Large intestine (tissue), 12 donors: ENCODE data around the gene PBX2. TPM values are rescaled to one million over a fixed set of nuclear protein-coding genes. Genes with fewer than 3 reads are reported as not detected.

Source experiments
- DNase-seq, 2 donors: peaks; one replicate each; pipeline versions ENCODE4 v3.0.0 to v3.0.0-alpha.2; 2013
- H3K27ac ChIP-seq: one replicate; pipeline ENCODE4 v1.5.1; 2013; ENCODE audit warnings: low read length
- H3K27me3 ChIP-seq: 2 replicates; pipeline ENCODE4 v1.6.1; 2013; ENCODE audit warnings: low read length; ENCODE audit not compliant: control insufficient read depth, insufficient read depth
- H3K36me3 ChIP-seq: 2 replicates; pipeline ENCODE4 v1.6.1; 2013; ENCODE audit warnings: low read length; ENCODE audit not compliant: control insufficient read depth, insufficient read depth
- H3K4me1 ChIP-seq: one replicate; pipeline ENCODE4 v1.6.1; 2013; ENCODE audit warnings: low read length; ENCODE audit not compliant: control insufficient read depth, insufficient read depth
- H3K4me3 ChIP-seq: one replicate; pipeline ENCODE4 v1.5.1; 2013; ENCODE audit warnings: low read length
- H3K9me3 ChIP-seq: one replicate; pipeline ENCODE4 v1.6.1; 2013; ENCODE audit warnings: mild to moderate bottlenecking, low read depth, low read length, moderate library complexity; ENCODE audit not compliant: control insufficient read depth
- WGBS: methylation state at CpG from one replicate; pipeline ENCODE4 v1.1.5; 2013; ENCODE audit warnings: low lambda C conversion rate; ENCODE audit not compliant: insufficient coverage; 5-methylcytosine and 5-hydroxymethylcytosine counted together
- long read RNA-seq, 11 donors: transcript quantifications; one replicate each; lab custom pipeline, GENCODE V29; 2026
- polyA plus RNA-seq: library from polyadenylated mRNA; unstranded; fragments of 120-200 nt; gene quantifications from one replicate; pipeline ENCODE4 v1.2.1, GENCODE V29; 2013

Gene PBX2, protein sequence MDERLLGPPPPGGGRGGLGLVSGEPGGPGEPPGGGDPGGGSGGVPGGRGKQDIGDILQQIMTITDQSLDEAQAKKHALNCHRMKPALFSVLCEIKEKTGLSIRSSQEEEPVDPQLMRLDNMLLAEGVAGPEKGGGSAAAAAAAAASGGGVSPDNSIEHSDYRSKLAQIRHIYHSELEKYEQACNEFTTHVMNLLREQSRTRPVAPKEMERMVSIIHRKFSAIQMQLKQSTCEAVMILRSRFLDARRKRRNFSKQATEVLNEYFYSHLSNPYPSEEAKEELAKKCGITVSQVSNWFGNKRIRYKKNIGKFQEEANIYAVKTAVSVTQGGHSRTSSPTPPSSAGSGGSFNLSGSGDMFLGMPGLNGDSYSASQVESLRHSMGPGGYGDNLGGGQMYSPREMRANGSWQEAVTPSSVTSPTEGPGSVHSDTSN
- polyA plus RNA-seq: 125 TPM
- long read RNA-seq, donor 1, transcript PBX2-201 (9 exons, 3,205 nt): major isoform, 8 of 8 reads
- long read RNA-seq, donor 1, partial matches to known transcripts: 0 of 8 reads
- long read RNA-seq, donor 1, other reads (novel, unspliced or antisense): 0 of 8 reads
- long read RNA-seq, donor 2, transcript PBX2-201 (9 exons, 3,205 nt): major isoform, 6 of 8 reads
- long read RNA-seq, donor 2, partial matches to known transcripts: 0 of 8 reads
- long read RNA-seq, donor 2, other reads (novel, unspliced or antisense): 0 of 8 reads
- long read RNA-seq, donor 3, transcript PBX2-201 (9 exons, 3,205 nt): major isoform, 16 of 30 reads
- long read RNA-seq, donor 3, partial matches to known transcripts: 10 of 30 reads
- long read RNA-seq, donor 3, other reads (novel, unspliced or antisense): 0 of 30 reads
- long read RNA-seq, donor 4: 0 reads
- long read RNA-seq, donor 5, transcript PBX2-201 (9 exons, 3,205 nt): major isoform, 12 of 12 reads
- long read RNA-seq, donor 5, partial matches to known transcripts: 0 of 12 reads
- long read RNA-seq, donor 5, other reads (novel, unspliced or antisense): 0 of 12 reads
- long read RNA-seq, donor 6, transcript PBX2-201 (9 exons, 3,205 nt): major isoform, 9 of 17 reads
- long read RNA-seq, donor 6, partial matches to known transcripts: 6 of 17 reads
- long read RNA-seq, donor 6, other reads (novel, unspliced or antisense): 0 of 17 reads
- long read RNA-seq, donor 7, partial matches to known transcripts: 0 of 2 reads
- long read RNA-seq, donor 7, other reads (novel, unspliced or antisense): 0 of 2 reads
- long read RNA-seq, donor 8, transcript PBX2-202 (6 exons, 1,320 nt): minor isoform, 6 of 15 reads
- long read RNA-seq, donor 8, transcript PBX2-201 (9 exons, 3,205 nt): major isoform, 8 of 15 reads
- long read RNA-seq, donor 8, partial matches to known transcripts: 0 of 15 reads
- long read RNA-seq, donor 8, other reads (novel, unspliced or antisense): 0 of 15 reads
- long read RNA-seq, donor 9, transcript PBX2-201 (9 exons, 3,205 nt): major isoform, 8 of 14 reads
- long read RNA-seq, donor 9, transcript PBX2-202 (6 exons, 1,320 nt): minor isoform, 5 of 14 reads
- long read RNA-seq, donor 9, partial matches to known transcripts: 0 of 14 reads
- long read RNA-seq, donor 9, other reads (novel, unspliced or antisense): 0 of 14 reads
- long read RNA-seq, donor 10, partial matches to known transcripts: 0 of 3 reads
- long read RNA-seq, donor 10, other reads (novel, unspliced or antisense): 0 of 3 reads
- long read RNA-seq, donor 11, partial matches to known transcripts: 0 of 7 reads
- long read RNA-seq, donor 11, other reads (novel, unspliced or antisense): 0 of 7 reads

- Histone ChIP-seq H3K9me3 (no peaks in the 10 kb centered on the region), H3K27me3 (no peaks in the 10 kb centered on the region), H3K4me3 (peak within 1 kb of the TSS; percentile 88), H3K36me3 (peaks cover 25% of the 10 kb centered on the region), H3K4me1 (peaks cover 37% of the 10 kb centered on the region), H3K27ac (peak within 1 kb of the TSS; percentile 99)
- WGBS: 0% methylated on average over 2 of the region's 23 CpGs
- peak; percentile 88 to 94 for DNase-seq
Measured at GRCh38 chr6:32190054-32190851, at the start of gene PBX2. PBX2 (minus strand) TSS chr6:32190202; CDS start chr6:32189915, 287 bp downstream.

- Histone ChIP-seq H3K27ac (no peak overlapping the region), H3K4me1 (no peaks in the 10 kb centered on the region), H3K9me3 (no peaks in the 10 kb centered on the region), H3K36me3 (no peaks in the 10 kb centered on the region), H3K4me3 (no peak overlapping the region), H3K27me3 (no peaks in the 10 kb centered on the region)
- 80% methylated on average over 1 of the region's 2 CpGs for WGBS
- DNase-seq: no peak
Measured at GRCh38 chr6:32239462-32239861, 49.5 kb upstream of the PBX2 start.

- peak in 1 of 2 donors; percentile 15 for DNase-seq
- Histone ChIP-seq H3K27me3 (no peaks in the 10 kb centered on the region), H3K4me3 (no peak overlapping the region), H3K36me3 (no peaks in the 10 kb centered on the region), H3K9me3 (no peaks in the 10 kb centered on the region), H3K27ac (no peak overlapping the region), H3K4me1 (no peaks in the 10 kb centered on the region)
- no CpG with 5 or more reads among the region's 4 CpGs for WGBS
Measured at GRCh38 chr6:32234934-32235333, 44.9 kb upstream of the PBX2 start.

GRCh38 chr6:32226434-32226833, 36.4 kb upstream of the PBX2 start:
- Histone ChIP-seq H3K27ac (no peak overlapping the region), H3K27me3 (peaks cover 7% of the 10 kb centered on the region), H3K4me3 (no peak overlapping the region), H3K36me3 (no peaks in the 10 kb centered on the region), H3K9me3 (no peaks in the 10 kb centered on the region), H3K4me1 (no peaks in the 10 kb centered on the region)
- 72% methylated on average over 2 of the region's 7 CpGs for WGBS
- no peak for DNase-seq

DNA sequence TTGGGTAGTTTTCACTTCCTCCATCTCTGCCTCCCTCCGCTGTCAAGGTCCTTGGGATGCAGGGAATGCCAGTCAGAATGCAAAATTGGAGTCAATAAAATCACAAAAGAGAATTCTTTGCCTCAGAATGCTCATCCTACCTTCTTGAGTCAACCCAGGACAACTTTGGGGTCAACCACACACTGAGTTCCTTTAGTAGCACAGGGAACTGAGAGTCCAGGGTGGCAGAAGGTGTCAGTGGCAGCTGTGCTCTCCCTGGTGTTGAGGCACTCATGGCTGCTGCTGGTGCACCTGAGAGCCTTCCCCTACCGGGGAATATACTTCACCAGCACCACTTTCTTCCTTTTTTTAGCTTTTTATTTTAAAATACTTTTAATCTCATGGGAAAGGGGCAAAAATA, 34.7 kb upstream of the PBX2 start:
- Histone ChIP-seq H3K27me3 (peaks cover 9% of the 10 kb centered on the region), H3K36me3 (no peaks in the 10 kb centered on the region), H3K4me3 (no peak overlapping the region), H3K27ac (no peak overlapping the region), H3K9me3 (no peaks in the 10 kb centered on the region), H3K4me1 (no peaks in the 10 kb centered on the region)
- no peak for DNase-seq
- no CpG with 5 or more reads among the region's 2 CpGs for WGBS

- Histone ChIP-seq H3K4me3 (no peak within 1 kb of the TSS), H3K27ac (no peak within 1 kb of the TSS), H3K27me3 (peaks cover 9% of the 10 kb centered on the region), H3K9me3 (no peaks in the 10 kb centered on the region), H3K36me3 (no peaks in the 10 kb centered on the region), H3K4me1 (no peaks in the 10 kb centered on the region)
- no CpG with 5 or more reads among the region's 20 CpGs for WGBS
- DNase-seq: no peak
Measured at GRCh38 chr6:32223258-32224235, 33.5 kb upstream of the PBX2 start, which contains the start of gene NOTCH4. NOTCH4 (minus strand) TSS chr6:32224067; CDS start chr6:32223928, 139 bp downstream.

DNA sequence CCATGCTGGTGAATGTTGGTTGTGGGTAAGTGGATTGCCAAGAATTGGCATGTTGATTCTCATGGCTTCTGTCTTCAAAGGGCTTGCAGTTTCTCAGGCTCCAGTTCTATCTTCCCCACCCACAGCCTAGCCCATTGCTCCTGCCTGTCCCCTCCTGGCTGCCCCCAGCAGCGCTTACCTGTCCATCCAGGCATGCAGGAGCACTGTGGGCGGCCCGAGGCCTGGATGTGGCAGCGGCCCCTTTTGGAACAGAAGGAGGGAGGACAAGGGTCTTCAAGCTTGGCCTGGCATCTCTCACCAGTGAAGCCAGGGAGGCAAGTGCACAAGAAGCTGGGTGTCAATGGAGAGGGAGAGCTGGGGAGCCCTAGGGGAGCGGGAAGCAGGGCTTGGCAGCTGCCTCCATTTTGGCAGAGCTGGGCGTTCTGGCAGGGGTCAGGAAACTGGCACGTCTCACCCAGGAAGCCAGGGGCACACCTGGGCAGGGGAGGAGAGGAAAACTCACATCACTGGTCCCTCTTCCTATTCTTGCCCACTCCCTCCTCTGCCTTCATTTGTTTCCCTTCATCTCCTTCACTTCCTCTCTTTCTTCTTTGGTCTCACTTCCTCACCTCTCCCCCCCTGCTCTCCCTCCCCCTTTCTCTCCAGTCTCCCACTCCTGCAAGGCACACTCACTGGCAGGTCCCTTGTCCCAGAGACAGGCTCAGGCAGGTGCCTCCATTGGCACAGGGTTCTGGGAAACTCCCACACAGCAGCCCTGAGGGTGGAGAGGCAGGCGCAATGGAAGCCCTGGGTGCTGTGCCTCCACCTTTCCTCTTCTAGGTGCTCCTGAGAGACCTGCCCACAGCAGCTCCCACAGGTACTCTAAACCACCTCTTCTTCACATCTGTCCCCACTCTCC, 32.6 kb upstream of the PBX2 start:
- Histone ChIP-seq H3K4me3 (no peak overlapping the region), H3K27me3 (peaks cover 9% of the 10 kb centered on the region), H3K36me3 (no peaks in the 10 kb centered on the region), H3K4me1 (no peaks in the 10 kb centered on the region), H3K9me3 (no peaks in the 10 kb centered on the region), H3K27ac (no peak overlapping the region)
- DNase-seq: no peak
- WGBS: no CpG with 5 or more reads among the region's 8 CpGs

- H3K27ac ChIP-seq: no peak overlapping the region
- no peak overlapping the region for H3K4me3 ChIP-seq
- no peaks in the 10 kb centered on the region for H3K9me3 ChIP-seq
- H3K4me1 ChIP-seq: no peaks in the 10 kb centered on the region
- DNase-seq: no peak
- WGBS: no CpG with 5 or more reads among the region's 4 CpGs
- no peaks in the 10 kb centered on the region for H3K36me3 ChIP-seq
- H3K27me3 ChIP-seq: peaks cover 9% of the 10 kb centered on the region
Measured at GRCh38 chr6:32220021-32220420, 30.0 kb upstream of the PBX2 start.
